HL-60 (cell line): ENCODE results near the gene FHAD1.
"Not testable (repeated sequence)": the region's sequence is repeated elsewhere in the genome, so short reads cannot be mapped to it uniquely, and the experiment has no call there.

Experiments used
- DNase-seq, 2 experiments: peaks; one replicate each; pipeline ENCODE4 v3.0.0-alpha.2; 2010 to 2020; ENCODE audit warnings: low read depth in 1 of 2, low spot score in 1 of 2
- H3K27ac ChIP-seq: fragments of 250-450 bp; sonication (Bioruptor Pico); replicated peaks from 2 replicates; pipeline ENCODE4 v1.5.1; 2020; ENCODE audit warnings: mild to moderate bottlenecking, moderate library complexity
- H3K27me3 ChIP-seq: fragments of 250-450 bp; sonication (Bioruptor Pico); 2 replicates; pipeline ENCODE4 v1.5.1; 2021; ENCODE audit warnings: mild to moderate bottlenecking, moderate library complexity; ENCODE audit not compliant: insufficient read depth, poor library complexity, severe bottlenecking
- H3K4me3 ChIP-seq: replicated peaks from 2 replicates; pipeline ENCODE4 v1.5.1; 2011; ENCODE audit warnings: mild to moderate bottlenecking, control low read depth, low read length; ENCODE audit not compliant: insufficient read depth
- CTCF ChIP-seq: IDR thresholded peaks from one replicate; pipeline ENCODE4 v1.5.1; 2011; ENCODE audit warnings: low read length, control low read depth, inconsistent platforms; ENCODE audit not compliant: insufficient read depth
- GABPA ChIP-seq: IDR thresholded peaks from 2 replicates; pipeline ENCODE4 v1.6.1; 2012; ENCODE audit warnings: low read depth
- POLR2AphosphoS5 ChIP-seq: IDR thresholded peaks from 2 replicates; pipeline ENCODE4 v1.6.1; 2012; ENCODE audit warnings: low read depth
- REST ChIP-seq: IDR thresholded peaks from 2 replicates; pipeline ENCODE4 v1.6.1; 2012; ENCODE audit warnings: low read depth; ENCODE audit not compliant: insufficient replicate concordance
- SPI1 ChIP-seq: IDR thresholded peaks from 2 replicates; pipeline ENCODE4 v1.6.1; 2012; ENCODE audit warnings: low read depth, mild to moderate bottlenecking, borderline replicate concordance

FHAD1 gene

GRCh38 chr1:15433471-15433870 lies 186.4 kb downstream of the FHAD1 start:
- H3K27me3 ChIP-seq, result no peaks in the 10 kb centered on the region
- no peak for TF ChIP-seq GABPA
- TF ChIP-seq CTCF, result no peak
- no peak for TF ChIP-seq SPI1
- TF ChIP-seq REST, result no peak
- TF ChIP-seq POLR2AphosphoS5, result no peak
- no peak overlapping the region for H3K27ac ChIP-seq
- no peak overlapping the region for H3K4me3 ChIP-seq
- no peak for DNase-seq

GRCh38 chr1:15434739-15435138 lies 187.7 kb downstream of the FHAD1 start:
- peak; percentile 85 to 94 for DNase-seq
- TF ChIP-seq POLR2AphosphoS5, result peak; percentile 65

GRCh38 chr1:15435239-15436077 lies 188.4 kb downstream of the FHAD1 start:
- TF ChIP-seq REST (no peak), CTCF (no peak), POLR2AphosphoS5 (no peak), SPI1 (no peak)
- Histone ChIP-seq H3K27ac (no peak overlapping the region), H3K4me3 (no peak overlapping the region), H3K27me3 (no peaks in the 10 kb centered on the region)
- DNase-seq, result no peak

More at GRCh38 chr1:15434739-15435138, 187.7 kb downstream of the FHAD1 start:
- not testable (repeated sequence) for H3K27me3 ChIP-seq, H3K4me3 ChIP-seq
- H3K27ac ChIP-seq, result peak overlapping the region; percentile 25; the same call in 1 of the 2 replicates

GRCh38 chr1:15436881-15437442 lies 189.9 kb downstream of the FHAD1 start:
- DNase-seq, result no peak
- TF ChIP-seq GABPA (no peak), POLR2AphosphoS5 (no peak), REST (no peak), SPI1 (no peak), CTCF (no peak)
- H3K4me3 ChIP-seq, result no peak overlapping the region
- no peak overlapping the region for H3K27ac ChIP-seq
- H3K27me3 ChIP-seq, result no peaks in the 10 kb centered on the region
